Measurements from ENCODE around the gene CPN1. TPM values are rescaled to one million over a fixed set of nuclear protein-coding genes. Genes with fewer than 3 reads are reported as not detected.

CPN1 gene
- total RNA-seq, 2 experiments from 2014 or later = not detected

DNA sequence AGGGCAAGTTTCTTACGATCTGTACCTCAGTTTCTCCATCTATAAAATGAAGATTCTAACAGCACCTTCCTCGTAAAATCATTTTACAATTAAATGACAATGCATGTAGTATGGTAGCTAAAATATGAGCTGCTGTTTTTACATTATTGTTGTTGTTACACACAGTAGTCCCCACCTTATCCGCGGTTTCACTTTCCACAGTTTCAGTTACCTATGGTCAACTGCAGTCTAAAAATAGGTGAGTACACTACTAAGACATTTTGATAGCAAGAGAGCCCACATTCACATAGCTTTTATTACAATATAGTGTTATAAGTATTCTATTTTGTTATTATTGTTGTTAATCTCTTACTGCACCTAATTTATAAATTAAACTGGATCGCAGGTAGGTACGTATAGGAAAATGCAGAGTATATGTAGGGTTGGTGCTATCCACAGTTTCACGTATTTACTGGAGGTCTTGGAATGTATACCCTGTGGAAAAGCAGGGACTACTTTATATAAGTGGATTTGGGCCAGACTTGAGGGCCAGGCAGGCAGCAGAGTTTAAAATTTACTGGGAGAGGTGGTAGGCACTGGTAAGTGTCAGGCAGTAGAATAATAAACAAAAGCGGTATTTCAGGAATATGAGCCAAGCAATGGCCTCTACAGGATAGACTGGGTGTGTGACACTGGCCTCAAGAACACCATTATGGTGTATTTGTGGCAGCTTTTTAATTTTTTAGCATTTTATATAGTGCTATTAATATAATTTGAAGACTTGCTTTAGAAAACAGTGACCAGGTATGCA, 82.2 kb downstream of the CPN1 start:
- Histone ChIP-seq H3K4me1 (ENCODE audit: insufficient read depth, low read length) (peaks cover under 1% of the 10 kb centered on the region), H3K36me3 (ENCODE audit: insufficient read depth, low read length) (no peaks in the 10 kb centered on the region), H3K9me3 (ENCODE audit: control insufficient read depth in 1 of 2, insufficient read depth in 1 of 2, low read length in 2 of 2) (no peaks in the 10 kb centered on the region), H3K4me3 (ENCODE audit: low read length) (no peak overlapping the region), H3K27me3 (ENCODE audit: control insufficient read depth in 1 of 2, insufficient read depth in 2 of 2, low read length in 2 of 2) (no peaks in the 10 kb centered on the region), H3K27ac (ENCODE audit: low read depth in 1 of 2, low read length in 2 of 2) (no peak overlapping the region)
- ChIA-PET POLR2A (no interaction called here), CTCF (interaction anchor here (2.7 kb wide), 1 partner anchor 10 kb away, joined by 14 read pairs; the partner anchor contains the start of gene DNMBP)
- ATAC-seq (ENCODE audit: poor library complexity) (no peak), DNase-seq (no peak)
- H3K9me3 Mint-ChIP-seq = no peaks in the 10 kb centered on the region
- no peak overlapping the region for H3K4me3 Mint-ChIP-seq
- TF ChIP-seq, protein P1, sequence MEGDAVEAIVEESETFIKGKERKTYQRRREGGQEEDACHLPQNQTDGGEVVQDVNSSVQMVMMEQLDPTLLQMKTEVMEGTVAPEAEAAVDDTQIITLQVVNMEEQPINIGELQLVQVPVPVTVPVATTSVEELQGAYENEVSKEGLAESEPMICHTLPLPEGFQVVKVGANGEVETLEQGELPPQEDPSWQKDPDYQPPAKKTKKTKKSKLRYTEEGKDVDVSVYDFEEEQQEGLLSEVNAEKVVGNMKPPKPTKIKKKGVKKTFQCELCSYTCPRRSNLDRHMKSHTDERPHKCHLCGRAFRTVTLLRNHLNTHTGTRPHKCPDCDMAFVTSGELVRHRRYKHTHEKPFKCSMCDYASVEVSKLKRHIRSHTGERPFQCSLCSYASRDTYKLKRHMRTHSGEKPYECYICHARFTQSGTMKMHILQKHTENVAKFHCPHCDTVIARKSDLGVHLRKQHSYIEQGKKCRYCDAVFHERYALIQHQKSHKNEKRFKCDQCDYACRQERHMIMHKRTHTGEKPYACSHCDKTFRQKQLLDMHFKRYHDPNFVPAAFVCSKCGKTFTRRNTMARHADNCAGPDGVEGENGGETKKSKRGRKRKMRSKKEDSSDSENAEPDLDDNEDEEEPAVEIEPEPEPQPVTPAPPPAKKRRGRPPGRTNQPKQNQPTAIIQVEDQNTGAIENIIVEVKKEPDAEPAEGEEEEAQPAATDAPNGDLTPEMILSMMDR (IDR thresholded peaks at IDR 0.05) = no peak
- peaks cover 6% of the 10 kb centered on the region for H3K4me1 Mint-ChIP-seq (ENCODE audit: low read depth)
- intact Hi-C loops (cut with DNase I, micrococcal nuclease) = loop anchor here in 1 of 2 experiments (10.0 kb wide), 1 partner anchor 285 kb away; the partner anchor contains the start of gene BLOC1S2
- no peak overlapping the region for H3K27ac Mint-ChIP-seq
- H3K27me3 Mint-ChIP-seq = no peaks in the 10 kb centered on the region
- no peaks in the 10 kb centered on the region for H3K36me3 Mint-ChIP-seq (ENCODE audit: low read depth)

GRCh38 chr10:99998889-99999288, 82.8 kb downstream of the CPN1 start:
- DNase-seq (no peak), ATAC-seq (ENCODE audit: poor library complexity) (no peak)
- Histone ChIP-seq H3K4me3 (ENCODE audit: low read length) (no peak overlapping the region), H3K9me3 (ENCODE audit: control insufficient read depth in 1 of 2, insufficient read depth in 1 of 2, low read length in 2 of 2) (no peaks in the 10 kb centered on the region), H3K27me3 (ENCODE audit: control insufficient read depth in 1 of 2, insufficient read depth in 2 of 2, low read length in 2 of 2) (no peaks in the 10 kb centered on the region), H3K4me1 (ENCODE audit: insufficient read depth, low read length) (peaks cover 6% of the 10 kb centered on the region), H3K36me3 (ENCODE audit: insufficient read depth, low read length) (no peaks in the 10 kb centered on the region), H3K27ac (ENCODE audit: low read depth in 1 of 2, low read length in 2 of 2) (no peak overlapping the region)
- CTCF ChIA-PET = interaction anchor here (2.7 kb wide), 1 partner anchor 11 kb away, joined by 14 read pairs; the partner anchor contains the start of gene DNMBP
- no peaks in the 10 kb centered on the region for H3K9me3 Mint-ChIP-seq
- H3K27me3 Mint-ChIP-seq = no peaks in the 10 kb centered on the region
- H3K4me3 Mint-ChIP-seq = no peak overlapping the region
- no peak overlapping the region for H3K27ac Mint-ChIP-seq
- TF ChIP-seq, protein P1 (IDR thresholded peaks at IDR 0.05) = no peak
- POLR2A ChIA-PET = no interaction called here
- intact Hi-C loops (cut with DNase I, micrococcal nuclease) = no loop called here
- H3K36me3 Mint-ChIP-seq (ENCODE audit: low read depth) = no peaks in the 10 kb centered on the region
- H3K4me1 Mint-ChIP-seq (ENCODE audit: low read depth) = peaks cover 12% of the 10 kb centered on the region

GRCh38 chr10:99996671-99997648, 84.7 kb downstream of the CPN1 start:
- no peak overlapping the region for H3K27ac Mint-ChIP-seq
- H3K27me3 ChIP-seq (ENCODE audit: control insufficient read depth in 1 of 2, insufficient read depth in 2 of 2, low read length in 2 of 2) = no peaks in the 10 kb centered on the region
- TF ChIP-seq, protein P1 (IDR thresholded peaks at IDR 0.05) = no peak
- no peak overlapping the region for H3K4me3 ChIP-seq (ENCODE audit: low read length)
- intact Hi-C loops (cut with DNase I, micrococcal nuclease) = no loop called here
- H3K4me1 ChIP-seq (ENCODE audit: insufficient read depth, low read length) = peaks cover 6% of the 10 kb centered on the region
- H3K36me3 Mint-ChIP-seq (ENCODE audit: low read depth) = no peaks in the 10 kb centered on the region
- DNase-seq = no peak
- H3K4me1 Mint-ChIP-seq (ENCODE audit: low read depth) = peaks cover 14% of the 10 kb centered on the region
- no peaks in the 10 kb centered on the region for H3K9me3 ChIP-seq (ENCODE audit: control insufficient read depth in 1 of 2, insufficient read depth in 1 of 2, low read length in 2 of 2)
- no peaks in the 10 kb centered on the region for H3K36me3 ChIP-seq (ENCODE audit: insufficient read depth, low read length)
- no peak overlapping the region for H3K27ac ChIP-seq (ENCODE audit: low read depth in 1 of 2, low read length in 2 of 2)
- no peak for ATAC-seq (ENCODE audit: poor library complexity)
- no peaks in the 10 kb centered on the region for H3K9me3 Mint-ChIP-seq
- ChIA-PET CTCF (interaction anchor here (0.7 to 1.1 kb wide), 2 partner anchors 11 to 99 kb away, joined by 3 to 4 read pairs; no protein-coding TSS in a partner anchor), POLR2A (no interaction called here)
- H3K27me3 Mint-ChIP-seq = no peaks in the 10 kb centered on the region
- H3K4me3 Mint-ChIP-seq = no peak overlapping the region
